SK-N-SH (cell line): ENCODE measurements around the gene GPATCH2L. TPM values are rescaled to one million over a fixed set of nuclear protein-coding genes. Genes with fewer than 3 reads are reported as not detected.

Source experiments
- CTCF ChIA-PET: fragments of 300-600, 350-600 bp; formaldehyde crosslinking; extraction: SDS; loops from one replicate; lab custom pipeline; 2021; lab: Yijun Ruan, JAX
- POLR2A ChIA-PET: fragments of 350-600 bp; sonication (Branson Sonifier 250); formaldehyde crosslinking; extraction: SDS; loops from one replicate; lab custom pipeline; 2020; ENCODE audit warnings: antibody characterized with exemption, inconsistent platforms; lab: Yijun Ruan, JAX
- DNase-seq: peaks from one replicate; pipeline ENCODE4 v3.0.0; 2012
- H2AFZ ChIP-seq: fragments of 200-600 bp; sonication (generic); 2 replicates; pipeline ENCODE4 v1.8.1; 2016; ENCODE audit warnings: antibody characterized with exemption, mild to moderate bottlenecking, low read depth
- H3F3A ChIP-seq: fragments of 200-600 bp; sonication (generic); replicated peaks from 2 replicates; pipeline ENCODE3; 2016; ENCODE audit warnings: antibody characterized with exemption, mild to moderate bottlenecking; ENCODE audit not compliant: insufficient read depth
- H3K27ac ChIP-seq, 2 experiments: fragments of 200-500 bp in 1 of 2; fragments of 200-600 bp in 1 of 2; sonication (Bioruptor generic) in 1 of 2; sonication (generic), shearing (Covaris generic) in 1 of 2; 2 replicates each; pipeline versions ENCODE4 v1.5.1 to v1.6.1; 2014 to 2016; ENCODE audit warnings: low read depth in 2 of 2, inconsistent platforms in 1 of 2, low read length in 1 of 2, mild to moderate bottlenecking in 1 of 2, mixed read lengths in 1 of 2
- H3K27me3 ChIP-seq: fragments of 200-600 bp; sonication (generic), shearing (Covaris generic); 2 replicates; pipeline ENCODE4 v1.6.1; 2016; ENCODE audit warnings: mixed run types; ENCODE audit not compliant: insufficient read depth
- H3K36me3 ChIP-seq, 2 experiments: fragments of 200-500 bp in 1 of 2; fragments of 200-600 bp in 1 of 2; sonication (Bioruptor generic) in 1 of 2; sonication (generic) in 1 of 2; replicated peaks in 1 of 2; 2 replicates each; pipeline versions ENCODE3 to v1.5.1; 2014 to 2016; ENCODE audit warnings: low read length in 1 of 2, mild to moderate bottlenecking in 1 of 2; ENCODE audit not compliant: insufficient read depth in 2 of 2, control insufficient read depth in 1 of 2
- H3K4me1 ChIP-seq, 2 experiments: fragments of 200-500 bp in 1 of 2; fragments of 200-600 bp in 1 of 2; sonication (Bioruptor generic) in 1 of 2; sonication (generic), shearing (Covaris generic) in 1 of 2; 2 replicates each; pipeline versions ENCODE4 v1.5.1 to v1.6.1; 2014 to 2016; ENCODE audit warnings: low read depth in 1 of 2, low read length in 1 of 2, mixed run types in 1 of 2; ENCODE audit not compliant: insufficient read depth in 2 of 2, control insufficient read depth in 1 of 2
- H3K4me2 ChIP-seq: fragments of 200-600 bp; sonication (generic), shearing (Covaris generic); 2 replicates; pipeline ENCODE4 v1.6.1; 2017; ENCODE audit warnings: mixed run types
- H3K4me3 ChIP-seq, 2 experiments: fragments of 200-500 bp in 1 of 2; fragments of 200-600 bp in 1 of 2; sonication (Bioruptor generic) in 1 of 2; sonication (generic), shearing (Covaris generic) in 1 of 2; 2 replicates each; pipeline versions ENCODE4 v1.5.1 to v1.8.1; 2014 to 2016; ENCODE audit warnings: low read depth in 2 of 2, inconsistent platforms in 1 of 2, low read length in 1 of 2, mild to moderate bottlenecking in 1 of 2, mixed read lengths in 1 of 2, moderate library complexity in 1 of 2
- H3K79me2 ChIP-seq: fragments of 200-600 bp; sonication (generic); 2 replicates; pipeline ENCODE4 v1.8.1; 2017; ENCODE audit warnings: mild to moderate bottlenecking; ENCODE audit not compliant: insufficient read depth
- H3K9ac ChIP-seq: fragments of 200-600 bp; sonication (generic); 2 replicates; pipeline ENCODE4 v1.6.1; 2017; ENCODE audit warnings: mixed run types
- H3K9me2 ChIP-seq: fragments of 200-600 bp; sonication (generic); 2 replicates; pipeline ENCODE4 v1.6.1; 2017; ENCODE audit warnings: mixed run types
- H3K9me3 ChIP-seq: fragments of 200-600 bp; sonication (generic); 2 replicates; pipeline ENCODE4 v1.6.1; 2017; ENCODE audit warnings: mixed run types, mild to moderate bottlenecking, moderate library complexity
- H4K20me1 ChIP-seq: fragments of 200-600 bp; sonication (generic); 2 replicates; pipeline ENCODE4 v1.6.1; 2017; ENCODE audit warnings: mild to moderate bottlenecking, mixed run types; ENCODE audit not compliant: insufficient read depth
- CTCF ChIP-seq: fragments of 200-600 bp; sonication (generic); IDR thresholded peaks from 2 replicates; pipeline ENCODE4 v1.6.1; 2017; ENCODE audit warnings: antibody characterized with exemption, mild to moderate bottlenecking, moderate library complexity
- EP300 ChIP-seq, 2 experiments: IDR thresholded peaks; 2 replicates each; pipeline versions ENCODE4 v1.4.0 to v1.6.1; 2012; ENCODE audit warnings: borderline replicate concordance in 1 of 2, low read depth in 1 of 2, low read length in 1 of 2
- FOSL2 ChIP-seq: IDR thresholded peaks from 2 replicates; pipeline ENCODE4 v1.4.0; 2012; ENCODE audit warnings: low read depth, mild to moderate bottlenecking, moderate library complexity, borderline replicate concordance
- GATA2 ChIP-seq: sonication (generic); formaldehyde crosslinking; IDR thresholded peaks from 2 replicates; pipeline ENCODE4 v1.5.0; 2020; ENCODE audit warnings: mild to moderate bottlenecking, missing genetic modification reagents
- MXI1 ChIP-seq: IDR thresholded peaks from 2 replicates; pipeline ENCODE4 v1.6.1; 2012; ENCODE audit warnings: mild to moderate bottlenecking, low read depth, low read length, improper control_type of control experiment
- RCOR1 ChIP-seq: fragments of 150-350 bp; IDR thresholded peaks from 2 replicates; pipeline ENCODE4 v1.6.1; 2017; ENCODE audit warnings: antibody characterized with exemption, low read length
- REST ChIP-seq: IDR thresholded peaks from 2 replicates; pipeline ENCODE4 v1.6.1; 2012; ENCODE audit warnings: mild to moderate bottlenecking, low read depth, low read length, moderate library complexity
- USF1 ChIP-seq: IDR thresholded peaks from 2 replicates; pipeline ENCODE4 v1.4.0; 2012; ENCODE audit warnings: low read depth, borderline replicate concordance
- ZBTB33 ChIP-seq: IDR thresholded peaks from 2 replicates; pipeline ENCODE4 v1.4.0; 2012; ENCODE audit warnings: low read depth, borderline replicate concordance
- WGBS: methylation state at CpG from one replicate; pipeline ENCODE4 v1.1.6; 2017; ENCODE audit warnings: low lambda C conversion rate; 5-methylcytosine and 5-hydroxymethylcytosine counted together
- polyA plus RNA-seq, 3 experiments: library from polyadenylated mRNA; depleted of rRNA; stranded (reverse); fragments of >200 nt; gene quantifications; 2 replicates each; pipeline ENCODE4 v1.2.3, GENCODE V29; 2012

The GPATCH2L gene
- polyA plus RNA-seq, 1 of the 3 experiments (the other 2 are of a cell fraction), result 17.7 TPM

GRCh38 chr14:76175942-76176341, 24.2 kb downstream of the GPATCH2L start (continued):
- TF ChIP-seq ZBTB33, result no peak

- Histone ChIP-seq H3K79me2 (peaks cover 34% of the 10 kb centered on the region; the same call in 1 of the 2 replicates), H3F3A (peaks cover 4% of the 10 kb centered on the region), H3K4me3 (no peak overlapping the region), H3K27ac (no peak overlapping the region), H3K9ac (no peak overlapping the region), H2AFZ (no peak overlapping the region), H3K9me2 (no peaks in the 10 kb centered on the region), H3K27me3 (no peaks in the 10 kb centered on the region), H4K20me1 (peaks cover 7% of the 10 kb centered on the region; the same call in 1 of the 2 replicates), H3K4me2 (no peak overlapping the region), H3K9me3 (no peaks in the 10 kb centered on the region), H3K36me3 (peaks cover 62 to 83% of the 10 kb centered on the region in 2 experiments), H3K4me1 (peaks cover 0 to 5% of the 10 kb centered on the region in 2 experiments; a peak in 2 of 4 replicates)
- DNase-seq, result peak; percentile 18
- CTCF ChIA-PET, result interaction anchor here (0.6 to 2.0 kb wide), 9 partner anchors 8 to 275 kb away, joined by 3 to 8 read pairs (median 5); no protein-coding TSS in a partner anchor
- POLR2A ChIA-PET, result no interaction called here
- TF ChIP-seq CTCF, result peak; percentile 49
- TF ChIP-seq USF1, result no peak
- 82% methylated on average over 1 of the region's 1 CpG for WGBS
These were observed 29.8 kb downstream of the GPATCH2L start for GRCh38 chr14:76181546-76181945.

GRCh38 chr14:76186308-76187027, 34.7 kb downstream of the GPATCH2L start:
- Histone ChIP-seq H3K9me3 (no peaks in the 10 kb centered on the region), H3K4me2 (no peak overlapping the region), H3K36me3 (peaks cover 53 to 69% of the 10 kb centered on the region in 2 experiments), H3F3A (peaks cover 4% of the 10 kb centered on the region), H3K79me2 (peaks cover 52% of the 10 kb centered on the region; the same call in 1 of the 2 replicates), H2AFZ (no peak overlapping the region), H3K4me3 (no peak overlapping the region), H3K4me1 (peaks cover 0 to 13% of the 10 kb centered on the region in 2 experiments; a peak in 2 of 4 replicates), H3K27ac (peak overlapping the region in 1 of 2 experiments; percentile 50; a peak in 2 of 4 replicates), H3K9ac (no peak overlapping the region), H3K27me3 (no peaks in the 10 kb centered on the region), H4K20me1 (peaks cover 7% of the 10 kb centered on the region; the same call in 1 of the 2 replicates), H3K9me2 (no peaks in the 10 kb centered on the region)
- ChIA-PET POLR2A (no interaction called here), CTCF (interaction anchor here (0.7 to 3.2 kb wide), 3 partner anchors 135 to 461 kb away, joined by 3 to 13 read pairs (median 7); no protein-coding TSS in a partner anchor)
- DNase-seq, result peak; percentile 27
- 44% methylated on average over 4 of the region's 4 CpGs for WGBS
- TF ChIP-seq GATA2 (CRISPR knock-in tag), result peak; percentile 81
- TF ChIP-seq MXI1, result 0 out of 2 replicates have a peak, but pooled peaks have one; percentile 16
- peak in 1 of 2 experiments; percentile 39; a peak in 1 of 4 replicates for TF ChIP-seq EP300 (IDR thresholded peaks at IDR 0.05; ENCODE audit: borderline replicate concordance in 1 of 2, low read depth in 1 of 2, low read length in 1 of 2)
- peak; percentile 50; the same call in 1 of the 2 replicates for TF ChIP-seq RCOR1
- TF ChIP-seq FOSL2, result no peak
- no peak for TF ChIP-seq REST
